GM12874 (cell line): ENCODE data around the gene ZNF511.

Experiments used
- CTCF ChIP-seq: IDR thresholded peaks from 2 replicates; pipeline ENCODE4 v1.5.1; 2011; ENCODE audit warnings: low read depth, mild to moderate bottlenecking, control low read depth, low read length, moderate library complexity; ENCODE audit not compliant: insufficient read depth

The ZNF511 gene

DNA sequence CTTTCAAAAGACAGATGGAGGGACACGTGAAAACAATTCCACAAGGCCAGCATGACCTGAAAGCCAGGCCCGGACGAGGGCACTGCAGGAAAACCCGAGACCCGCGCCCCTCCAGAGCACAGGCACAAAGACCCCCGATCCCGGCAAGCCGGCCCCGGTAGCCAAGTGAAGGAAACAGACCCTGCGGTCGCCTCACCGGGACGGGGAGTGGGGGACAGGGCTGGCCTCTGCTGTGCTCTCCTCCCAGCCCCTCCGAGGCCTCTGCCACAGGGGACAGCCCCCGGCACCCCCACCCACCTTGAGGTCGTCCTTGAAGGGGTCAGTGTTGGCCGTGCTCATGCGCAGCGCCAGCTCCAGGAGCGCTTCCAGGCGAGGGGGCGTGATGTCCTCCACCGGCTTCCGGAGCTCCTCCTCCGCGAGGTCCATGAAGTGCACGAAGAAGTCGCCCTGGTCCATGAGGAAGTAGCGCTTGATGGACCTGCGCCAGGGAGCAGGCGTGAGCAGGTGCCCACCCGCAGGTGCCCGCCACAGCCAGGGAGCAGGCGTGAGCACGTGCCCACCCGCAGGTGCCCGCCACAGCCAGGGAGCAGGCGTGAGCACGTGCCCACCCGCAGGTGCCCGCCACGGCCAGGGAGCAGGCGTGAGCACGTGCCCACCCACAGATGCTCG is 20.7 kb upstream of the ZNF511 start:
- TF ChIP-seq CTCF = no peak

GRCh38 chr10:133289761-133290160 is 19.0 kb upstream of the ZNF511 start:
- no peak for TF ChIP-seq CTCF

GRCh38 chr10:133292919-133293809 is 15.6 kb upstream of the ZNF511 start:
- no peak for TF ChIP-seq CTCF

- TF ChIP-seq CTCF = no peak
Measured at GRCh38 chr10:133293810-133294119, 14.9 kb upstream of the ZNF511 start.

DNA sequence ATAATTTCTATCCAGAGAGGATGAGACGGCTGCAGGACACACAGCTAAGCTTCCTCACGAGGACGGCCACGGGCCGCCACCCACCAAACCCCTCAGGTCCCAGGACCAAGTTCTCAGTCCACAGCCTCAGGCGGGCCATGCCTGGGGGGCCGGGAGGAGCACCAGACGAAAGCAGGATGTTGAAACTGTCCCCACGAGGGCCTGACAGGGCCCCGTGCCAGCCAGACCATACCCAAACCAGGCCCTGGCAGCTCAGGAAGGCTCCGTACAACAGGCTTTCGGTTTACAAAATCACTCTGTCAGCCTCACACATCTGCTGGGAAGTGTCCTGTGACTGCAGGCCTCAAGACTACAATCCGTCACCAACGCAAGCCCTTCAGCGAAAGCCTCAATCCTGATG is 14.5 kb upstream of the ZNF511 start:
- no peak for TF ChIP-seq CTCF

DNA sequence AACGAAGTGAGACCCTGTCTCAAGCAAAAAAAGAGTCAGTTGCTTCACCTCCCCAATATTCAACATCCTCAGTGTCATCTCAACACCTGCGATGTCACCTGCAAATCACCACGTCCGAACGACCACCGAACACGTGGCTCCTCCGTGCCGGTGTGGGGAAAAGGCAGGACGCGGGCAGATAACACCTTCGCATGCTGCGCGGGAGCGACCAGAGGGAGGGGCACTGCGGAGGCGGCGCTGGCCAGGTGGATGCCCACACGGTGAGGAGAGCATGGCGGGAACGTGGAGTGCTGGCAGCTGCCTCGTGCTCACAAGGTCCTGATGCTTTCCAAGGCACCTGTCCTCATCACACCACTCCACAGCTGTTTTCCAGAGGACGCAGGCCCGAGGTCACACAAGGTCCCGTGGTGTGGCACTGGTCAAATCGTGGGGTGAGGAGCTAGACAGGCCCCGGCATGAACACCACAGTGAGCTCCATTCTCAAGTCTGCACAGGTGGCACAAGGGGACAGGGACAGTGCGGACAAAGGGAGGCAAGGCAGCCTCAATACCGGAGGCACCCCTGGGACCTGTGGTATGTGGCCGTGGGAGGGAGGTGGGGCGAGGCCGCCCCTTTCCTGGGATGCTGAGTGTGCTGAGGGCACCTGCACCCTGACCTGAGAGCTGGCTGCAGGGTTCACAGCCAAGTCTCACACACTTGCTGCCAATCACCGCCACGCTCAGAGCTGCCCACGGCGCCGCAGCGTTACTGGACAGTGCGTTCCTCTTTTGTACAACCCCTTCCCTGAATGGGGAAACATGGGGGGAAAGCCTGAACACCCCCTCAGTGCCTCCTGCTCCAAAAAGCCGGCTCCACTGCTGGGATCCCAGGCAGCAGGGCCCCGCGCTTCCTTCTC is 13.0 kb upstream of the ZNF511 start:
- no peak for TF ChIP-seq CTCF

DNA sequence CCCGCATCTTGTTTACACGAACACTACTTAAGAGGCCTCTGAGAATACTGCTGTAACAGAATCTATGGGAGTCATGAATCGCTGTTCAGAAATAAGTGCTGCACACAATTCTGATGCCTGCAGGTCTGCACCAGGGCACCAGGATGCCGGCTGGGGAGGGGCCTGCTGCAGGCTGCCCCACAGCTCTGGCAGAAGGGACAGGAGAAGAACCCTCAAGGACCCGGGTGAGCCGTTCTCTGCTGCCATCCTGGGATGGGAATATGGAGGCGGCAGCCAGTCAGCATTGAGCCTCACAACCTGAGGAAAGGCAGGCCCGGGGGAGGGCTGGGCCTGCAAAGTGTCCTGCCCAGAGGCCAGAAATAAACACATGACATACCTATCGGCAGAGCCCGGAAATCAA is 11.2 kb upstream of the ZNF511 start:
- no peak for TF ChIP-seq CTCF
